ENCODE measurements around the gene OSBP2.
A peak's percentile ranks its signal among the peaks of the same experiment; 100 is the strongest.

The OSBP2 gene

GRCh38 chr22:30891443-30891755, 196.7 kb downstream of the OSBP2 start:
- no peak for DNase-seq (ENCODE audit: low read depth in 1 of 2, low spot score in 1 of 2)

- DNase-seq (ENCODE audit: low read depth in 1 of 2, low spot score in 1 of 2) = no peak
Observed at GRCh38 chr22:30891781-30892180, 197.1 kb downstream of the OSBP2 start.

GRCh38 chr22:30892286-30892685, 197.6 kb downstream of the OSBP2 start:
- DNase-seq (ENCODE audit: low read depth in 1 of 2, low spot score in 1 of 2) = no peak

GRCh38 chr22:30892731-30893221, 198.1 kb downstream of the OSBP2 start:
- no peak for DNase-seq (ENCODE audit: low read depth in 1 of 2, low spot score in 1 of 2)

GRCh38 chr22:30893434-30894370, 199.0 kb downstream of the OSBP2 start:
- no peak for DNase-seq (ENCODE audit: low read depth in 1 of 2, low spot score in 1 of 2)

GRCh38 chr22:30894371-30894740, 199.7 kb downstream of the OSBP2 start:
- DNase-seq (ENCODE audit: low read depth in 1 of 2, low spot score in 1 of 2) = no peak

GRCh38 chr22:30902496-30903357, 208.1 kb downstream of the OSBP2 start:
- no peak for DNase-seq (ENCODE audit: low read depth in 1 of 2, low spot score in 1 of 2)

GRCh38 chr22:30903876-30904460, 209.3 kb downstream of the OSBP2 start:
- DNase-seq (ENCODE audit: low read depth in 1 of 2, low spot score in 1 of 2) = no peak

- no peak for DNase-seq (ENCODE audit: low read depth in 1 of 2, low spot score in 1 of 2)
Observed at GRCh38 chr22:30905696-30906341, 211.1 kb downstream of the OSBP2 start.

- no peak for DNase-seq (ENCODE audit: low read depth in 1 of 2, low spot score in 1 of 2)
Observed at GRCh38 chr22:30906411-30906810, 211.7 kb downstream of the OSBP2 start.

GRCh38 chr22:30906946-30907345, 212.3 kb downstream of the OSBP2 start:
- no peak for DNase-seq (ENCODE audit: low read depth in 1 of 2, low spot score in 1 of 2)

GRCh38 chr22:30908051-30908461, 213.4 kb downstream of the OSBP2 start:
- DNase-seq (ENCODE audit: low read depth in 1 of 2, low spot score in 1 of 2) = no peak

GRCh38 chr22:30909306-30909705, 214.6 kb downstream of the OSBP2 start:
- DNase-seq (ENCODE audit: low read depth in 1 of 2, low spot score in 1 of 2) = no peak

- DNase-seq (ENCODE audit: low read depth in 1 of 2, low spot score in 1 of 2) = no peak
Observed at GRCh38 chr22:30910358-30910757, 215.7 kb downstream of the OSBP2 start.

- DNase-seq (ENCODE audit: low read depth in 1 of 2, low spot score in 1 of 2) = no peak
Observed at GRCh38 chr22:30918761-30919160, 224.1 kb downstream of the OSBP2 start.

GRCh38 chr22:30919973-30920372, 225.3 kb downstream of the OSBP2 start:
- no peak for DNase-seq (ENCODE audit: low read depth in 1 of 2, low spot score in 1 of 2)

GRCh38 chr22:30920407-30920806, 225.7 kb downstream of the OSBP2 start:
- peak; percentile 65 to 80 for DNase-seq (ENCODE audit: low read depth in 1 of 2, low spot score in 1 of 2)

- DNase-seq (ENCODE audit: low read depth in 1 of 2, low spot score in 1 of 2) = no peak
Observed at GRCh38 chr22:30921108-30921507, 226.4 kb downstream of the OSBP2 start.

- peak; percentile 46 to 79 for DNase-seq (ENCODE audit: low read depth in 1 of 2, low spot score in 1 of 2)
Observed at GRCh38 chr22:30922151-30922611, 227.5 kb downstream of the OSBP2 start.

GRCh38 chr22:30923168-30923900, 228.7 kb downstream of the OSBP2 start:
- no peak for DNase-seq (ENCODE audit: low read depth in 1 of 2, low spot score in 1 of 2)

All from activated CD4-positive, alpha-beta T cell treated with anti-CD3 and anti-CD28 coated beads, Interleukin-2, amount 50 U/mL, for 24 hours (primary cell).